ENCODE measurements around the gene BABAM2. TPM values are rescaled to one million over a fixed set of nuclear protein-coding genes. Genes with fewer than 3 reads are reported as not detected.

The BABAM2 gene
- total RNA-seq, 1 donor from 2014 or later, result 28.5 TPM

GRCh38 chr2:28173377-28173776, 282.8 kb downstream of the BABAM2 start:
- H3K4me1 ChIP-seq (ENCODE audit: insufficient read depth, low read length), result peaks cover 15% of the 10 kb centered on the region
- Mint-ChIP-seq H3K4me1 (ENCODE audit: low read depth, unreplicated experiment) (peaks cover 20% of the 10 kb centered on the region), H3K27ac (ENCODE audit: unreplicated experiment) (peak overlapping the region; percentile 81), H3K9me3 (ENCODE audit: unreplicated experiment) (peaks cover 5% of the 10 kb centered on the region), H3K4me3 (ENCODE audit: unreplicated experiment) (no peak overlapping the region), H3K27me3 (ENCODE audit: low read depth, unreplicated experiment) (no peaks in the 10 kb centered on the region), H3K36me3 (ENCODE audit: low read depth, unreplicated experiment) (peaks cover 6% of the 10 kb centered on the region)
- H3K27me3 ChIP-seq (ENCODE audit: insufficient read depth, low read length), result no peaks in the 10 kb centered on the region
- no peaks in the 10 kb centered on the region for H4K20me1 ChIP-seq (ENCODE audit: insufficient read depth, low read length)
- FAIRE-seq, result no peak
- TF ChIP-seq, protein P1, sequence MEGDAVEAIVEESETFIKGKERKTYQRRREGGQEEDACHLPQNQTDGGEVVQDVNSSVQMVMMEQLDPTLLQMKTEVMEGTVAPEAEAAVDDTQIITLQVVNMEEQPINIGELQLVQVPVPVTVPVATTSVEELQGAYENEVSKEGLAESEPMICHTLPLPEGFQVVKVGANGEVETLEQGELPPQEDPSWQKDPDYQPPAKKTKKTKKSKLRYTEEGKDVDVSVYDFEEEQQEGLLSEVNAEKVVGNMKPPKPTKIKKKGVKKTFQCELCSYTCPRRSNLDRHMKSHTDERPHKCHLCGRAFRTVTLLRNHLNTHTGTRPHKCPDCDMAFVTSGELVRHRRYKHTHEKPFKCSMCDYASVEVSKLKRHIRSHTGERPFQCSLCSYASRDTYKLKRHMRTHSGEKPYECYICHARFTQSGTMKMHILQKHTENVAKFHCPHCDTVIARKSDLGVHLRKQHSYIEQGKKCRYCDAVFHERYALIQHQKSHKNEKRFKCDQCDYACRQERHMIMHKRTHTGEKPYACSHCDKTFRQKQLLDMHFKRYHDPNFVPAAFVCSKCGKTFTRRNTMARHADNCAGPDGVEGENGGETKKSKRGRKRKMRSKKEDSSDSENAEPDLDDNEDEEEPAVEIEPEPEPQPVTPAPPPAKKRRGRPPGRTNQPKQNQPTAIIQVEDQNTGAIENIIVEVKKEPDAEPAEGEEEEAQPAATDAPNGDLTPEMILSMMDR (IDR thresholded peaks at IDR 0.05; ENCODE audit: insufficient read depth, low read depth, low read length), result no peak
- no peak for TF ChIP-seq EZH2 (IDR thresholded peaks at IDR 0.05; ENCODE audit: insufficient read depth, low read length)
- H3K79me2 ChIP-seq (ENCODE audit: insufficient read depth, low read length), result no peaks in the 10 kb centered on the region
- no peak overlapping the region for H3K9ac ChIP-seq (ENCODE audit: low read length)
- no peak overlapping the region for H3K4me2 ChIP-seq (ENCODE audit: low read length)
- no peaks in the 10 kb centered on the region for H3K36me3 ChIP-seq (ENCODE audit: insufficient read depth, low read length)
- no peak overlapping the region for H3K27ac ChIP-seq (ENCODE audit: low read depth, low read length)
- no peak for DNase-seq (ENCODE audit: low read depth)
- H3K4me3 ChIP-seq (ENCODE audit: insufficient read depth, low read depth, low read length), result no peak overlapping the region
- no peaks in the 10 kb centered on the region for H3K9me3 ChIP-seq (ENCODE audit: insufficient read depth, low read depth, low read length)
- no peak overlapping the region for H2AFZ ChIP-seq (ENCODE audit: low read depth, low read length)

- TF ChIP-seq, protein P1 (IDR thresholded peaks at IDR 0.05; ENCODE audit: insufficient read depth, low read depth, low read length), result no peak
- no peak for TF ChIP-seq EZH2 (IDR thresholded peaks at IDR 0.05; ENCODE audit: insufficient read depth, low read length)
- no peak for FAIRE-seq
- peaks cover 9% of the 10 kb centered on the region for H3K36me3 Mint-ChIP-seq (ENCODE audit: low read depth, unreplicated experiment)
Observed at GRCh38 chr2:28174211-28174610, 283.7 kb downstream of the BABAM2 start.

DNA sequence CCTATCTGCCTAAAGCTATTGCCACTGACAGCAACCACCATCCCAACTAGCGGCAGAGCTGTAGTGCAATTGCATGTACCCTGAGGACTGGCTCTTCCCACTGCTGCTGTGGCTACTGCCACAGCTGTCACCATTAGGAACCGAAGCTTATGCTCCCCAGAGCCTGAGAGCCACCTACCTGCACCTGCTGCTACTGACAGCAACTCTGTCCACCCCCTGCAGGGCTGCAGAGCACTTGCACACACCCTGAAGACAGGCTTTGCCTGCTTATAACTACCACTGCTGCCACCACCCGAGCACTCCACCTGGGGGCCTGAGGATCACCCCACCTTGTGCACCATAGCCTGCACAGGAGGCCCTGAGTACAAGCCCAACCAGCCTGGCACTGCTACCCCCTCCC, 284.5 kb downstream of the BABAM2 start:
- H3K9ac ChIP-seq (ENCODE audit: low read length), result no peak overlapping the region
- Mint-ChIP-seq H3K27ac (ENCODE audit: unreplicated experiment) (no peak overlapping the region), H3K4me3 (ENCODE audit: unreplicated experiment) (no peak overlapping the region), H3K9me3 (ENCODE audit: unreplicated experiment) (peaks cover 11% of the 10 kb centered on the region), H3K27me3 (ENCODE audit: low read depth, unreplicated experiment) (no peaks in the 10 kb centered on the region), H3K36me3 (ENCODE audit: low read depth, unreplicated experiment) (peaks cover 9% of the 10 kb centered on the region), H3K4me1 (ENCODE audit: low read depth, unreplicated experiment) (peaks cover 17% of the 10 kb centered on the region)
- TF ChIP-seq, protein P1 (IDR thresholded peaks at IDR 0.05; ENCODE audit: insufficient read depth, low read depth, low read length), result no peak
- TF ChIP-seq EZH2 (IDR thresholded peaks at IDR 0.05; ENCODE audit: insufficient read depth, low read length), result no peak
- no peak for DNase-seq (ENCODE audit: low read depth)
- H3K36me3 ChIP-seq (ENCODE audit: insufficient read depth, low read length), result no peaks in the 10 kb centered on the region
- H2AFZ ChIP-seq (ENCODE audit: low read depth, low read length), result no peak overlapping the region
- no peak overlapping the region for H3K4me3 ChIP-seq (ENCODE audit: insufficient read depth, low read depth, low read length)
- H3K9me3 ChIP-seq (ENCODE audit: insufficient read depth, low read depth, low read length), result no peaks in the 10 kb centered on the region
- H3K27me3 ChIP-seq (ENCODE audit: insufficient read depth, low read length), result no peaks in the 10 kb centered on the region
- H3K79me2 ChIP-seq (ENCODE audit: insufficient read depth, low read length), result no peaks in the 10 kb centered on the region
- peaks cover 10% of the 10 kb centered on the region for H3K4me1 ChIP-seq (ENCODE audit: insufficient read depth, low read length)
- H4K20me1 ChIP-seq (ENCODE audit: insufficient read depth, low read length), result no peaks in the 10 kb centered on the region
- H3K27ac ChIP-seq (ENCODE audit: low read depth, low read length), result no peak overlapping the region
- no peak overlapping the region for H3K4me2 ChIP-seq (ENCODE audit: low read length)
- no peak for FAIRE-seq

More at GRCh38 chr2:28174211-28174610, 283.7 kb downstream of the BABAM2 start:
- peaks cover 10% of the 10 kb centered on the region for H3K4me1 ChIP-seq (ENCODE audit: insufficient read depth, low read length)
- no peak overlapping the region for H3K4me3 ChIP-seq (ENCODE audit: insufficient read depth, low read depth, low read length)
- H3K4me1 Mint-ChIP-seq (ENCODE audit: low read depth, unreplicated experiment), result peaks cover 17% of the 10 kb centered on the region
- H3K4me2 ChIP-seq (ENCODE audit: low read length), result no peak overlapping the region
- no peaks in the 10 kb centered on the region for H3K36me3 ChIP-seq (ENCODE audit: insufficient read depth, low read length)
- no peaks in the 10 kb centered on the region for H4K20me1 ChIP-seq (ENCODE audit: insufficient read depth, low read length)
- no peak overlapping the region for H3K9ac ChIP-seq (ENCODE audit: low read length)
- no peaks in the 10 kb centered on the region for H3K79me2 ChIP-seq (ENCODE audit: insufficient read depth, low read length)
- no peak for DNase-seq (ENCODE audit: low read depth)
- H3K9me3 ChIP-seq (ENCODE audit: insufficient read depth, low read depth, low read length), result no peaks in the 10 kb centered on the region
- H3K27me3 Mint-ChIP-seq (ENCODE audit: low read depth, unreplicated experiment), result no peaks in the 10 kb centered on the region
- H3K4me3 Mint-ChIP-seq (ENCODE audit: unreplicated experiment), result no peak overlapping the region
- no peaks in the 10 kb centered on the region for H3K27me3 ChIP-seq (ENCODE audit: insufficient read depth, low read length)
- no peak overlapping the region for H3K27ac Mint-ChIP-seq (ENCODE audit: unreplicated experiment)
- H2AFZ ChIP-seq (ENCODE audit: low read depth, low read length), result no peak overlapping the region
- peaks cover 11% of the 10 kb centered on the region for H3K9me3 Mint-ChIP-seq (ENCODE audit: unreplicated experiment)
- no peak overlapping the region for H3K27ac ChIP-seq (ENCODE audit: low read depth, low read length)
